ENCODE data around the gene PIGC.
"Not testable (repeated sequence)": the region's sequence is repeated elsewhere in the genome, so short reads cannot be mapped to it uniquely, and the experiment has no call there.

The PIGC gene

GRCh38 chr1:172465617-172466016, 21.7 kb upstream of the PIGC start:
- no peak for DNase-seq

- DNase-seq: no peak
These were observed 17.0 kb upstream of the PIGC start for GRCh38 chr1:172460887-172461315.

GRCh38 chr1:172460177-172460576, 16.3 kb upstream of the PIGC start:
- no peak for DNase-seq

DNA sequence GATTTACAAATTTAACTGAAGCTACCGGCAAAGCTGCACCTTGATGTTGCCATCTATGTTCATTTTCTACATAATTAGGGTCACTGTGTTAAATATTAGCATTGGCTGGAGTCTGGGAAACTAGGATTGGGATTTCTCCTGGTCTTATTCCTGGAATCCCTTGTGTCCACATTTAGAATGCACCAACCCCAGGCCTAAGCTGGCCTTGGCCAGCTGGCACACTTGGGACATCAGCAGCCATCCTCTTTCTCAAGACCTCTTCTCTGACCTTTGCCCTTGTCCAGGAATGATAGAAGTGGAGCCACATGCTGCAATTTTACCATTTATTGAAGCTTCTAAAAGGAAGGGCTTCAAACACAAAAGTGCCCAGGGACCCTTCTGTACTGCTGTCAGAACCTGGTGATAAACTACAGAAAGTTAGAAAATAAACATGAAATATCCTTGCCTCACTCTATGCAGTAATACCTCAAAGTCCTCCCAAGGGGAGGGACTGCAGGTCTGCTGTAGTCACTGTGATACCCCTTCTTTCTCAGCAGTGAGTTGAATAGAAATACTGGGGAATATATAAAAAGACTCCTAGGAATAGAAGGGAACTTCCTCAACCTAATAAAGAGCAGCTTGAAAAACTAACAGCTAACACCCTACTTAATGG, 13.7 kb upstream of the PIGC start:
- DNase-seq: no peak

DNA sequence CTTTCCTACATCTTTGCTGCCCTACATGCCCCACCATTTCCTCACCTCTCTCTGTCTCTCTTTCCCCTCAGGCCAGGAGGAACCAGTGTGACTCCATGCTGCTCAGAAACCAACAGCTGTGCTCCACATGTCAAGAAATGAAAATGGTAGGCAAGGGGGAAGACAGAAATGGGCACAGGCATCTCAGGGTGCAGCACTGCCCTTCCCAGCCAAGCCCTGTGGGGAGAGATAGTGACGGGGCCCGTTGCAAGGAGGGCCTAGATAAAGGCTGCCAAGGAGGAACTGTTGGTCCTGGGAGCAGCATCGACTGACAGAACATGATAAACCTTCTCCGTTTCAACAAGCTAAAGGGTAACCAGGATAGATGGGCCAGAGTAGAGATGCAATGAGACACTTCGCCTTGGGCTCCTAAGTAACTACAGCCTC, 12.5 kb upstream of the PIGC start:
- DNase-seq: no peak

- no peak for DNase-seq
These were observed 11.6 kb upstream of the PIGC start for GRCh38 chr1:172455451-172455850.

DNA sequence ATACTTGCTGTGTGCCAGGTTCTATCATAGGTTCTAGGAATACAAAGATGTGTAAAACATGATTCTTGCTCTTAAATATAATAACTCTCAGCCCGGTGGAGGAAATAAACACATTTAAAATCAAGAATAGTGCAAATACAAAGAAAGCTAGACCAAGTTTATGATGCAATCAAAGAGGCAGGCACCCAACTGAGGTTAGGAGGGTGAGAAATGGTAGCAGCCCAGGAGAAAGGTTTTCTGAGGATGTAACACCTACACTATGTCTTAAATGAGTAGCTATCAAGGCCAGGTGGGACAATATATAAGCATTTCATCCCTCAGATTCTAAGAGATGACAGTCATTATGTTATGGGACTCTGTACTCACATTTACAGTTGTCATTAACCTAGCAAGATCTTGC, 9.7 kb upstream of the PIGC start:
- DNase-seq: no peak

DNA sequence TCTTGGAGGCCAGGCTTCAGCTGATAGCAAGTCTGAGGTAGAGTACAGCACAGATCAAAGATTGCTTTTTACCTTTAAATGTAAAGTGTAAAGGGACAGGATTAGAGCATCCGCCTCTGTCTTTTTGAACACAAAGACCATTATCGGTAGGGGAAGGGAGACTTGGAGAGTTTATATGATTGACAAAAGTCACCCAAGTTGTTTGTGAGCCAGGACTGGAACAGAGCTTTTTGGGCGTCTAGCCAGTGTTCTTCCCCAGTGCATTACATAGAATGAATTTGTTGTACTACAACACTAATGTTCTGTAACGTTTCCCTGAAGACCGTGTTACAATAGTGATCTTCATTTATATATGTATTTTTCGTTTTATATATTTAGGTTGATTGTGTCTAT, 9.3 kb upstream of the PIGC start:
- no peak for DNase-seq

GRCh38 chr1:172452536-172453152, 8.8 kb upstream of the PIGC start:
- DNase-seq: no peak

GRCh38 chr1:172451002-172451443, 7.2 kb upstream of the PIGC start:
- DNase-seq: no peak

DNA sequence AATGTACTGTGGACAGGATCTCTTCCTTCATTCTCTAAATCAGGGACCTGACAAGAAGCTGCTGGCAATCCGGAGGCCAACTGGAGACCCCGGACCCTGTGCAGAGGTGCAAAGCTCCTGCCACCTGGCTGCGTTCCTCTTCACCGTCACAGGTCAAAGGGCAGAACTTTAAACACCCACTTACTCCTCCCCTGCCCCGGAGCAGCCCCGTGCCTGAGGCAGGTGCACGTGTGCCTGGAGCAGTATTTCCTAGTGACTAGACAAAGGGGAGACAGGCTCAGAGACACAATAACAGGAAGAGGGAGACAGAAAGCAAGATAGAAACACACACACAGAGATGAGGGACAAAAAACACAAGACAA, 6.6 kb upstream of the PIGC start:
- no peak for DNase-seq

GRCh38 chr1:172449585-172450523, 6.0 kb upstream of the PIGC start:
- peak; percentile 47 to 57 for DNase-seq

- peak in 1 of 2 experiments; percentile 32 for DNase-seq
These were observed 5.2 kb upstream of the PIGC start for GRCh38 chr1:172448995-172449584.

- DNase-seq: no peak
These were observed 3.8 kb upstream of the PIGC start for GRCh38 chr1:172447641-172448040.

DNA sequence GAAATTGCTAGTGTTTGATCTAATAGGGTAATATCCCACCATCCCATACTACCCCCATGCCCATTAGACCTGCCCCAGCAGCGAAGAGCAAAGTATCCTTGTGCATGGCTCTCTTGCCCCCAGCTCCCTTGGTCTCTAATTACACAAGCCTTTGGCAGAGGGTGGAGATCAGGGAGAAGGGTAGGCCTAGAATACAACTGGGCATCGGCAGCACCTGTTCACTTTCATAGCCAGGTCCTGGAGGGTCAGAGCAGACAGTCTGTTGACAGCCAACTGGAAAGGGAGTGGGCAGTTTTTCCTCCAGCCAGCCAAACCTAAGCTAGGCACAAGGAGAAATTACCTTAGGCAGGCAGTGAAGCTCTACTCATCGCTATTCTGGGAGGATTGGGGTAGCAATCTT, 2.7 kb upstream of the PIGC start:
- DNase-seq: no peak

- no peak for DNase-seq
These were observed 865 bp downstream of the PIGC start for GRCh38 chr1:172442843-172443565.

DNA sequence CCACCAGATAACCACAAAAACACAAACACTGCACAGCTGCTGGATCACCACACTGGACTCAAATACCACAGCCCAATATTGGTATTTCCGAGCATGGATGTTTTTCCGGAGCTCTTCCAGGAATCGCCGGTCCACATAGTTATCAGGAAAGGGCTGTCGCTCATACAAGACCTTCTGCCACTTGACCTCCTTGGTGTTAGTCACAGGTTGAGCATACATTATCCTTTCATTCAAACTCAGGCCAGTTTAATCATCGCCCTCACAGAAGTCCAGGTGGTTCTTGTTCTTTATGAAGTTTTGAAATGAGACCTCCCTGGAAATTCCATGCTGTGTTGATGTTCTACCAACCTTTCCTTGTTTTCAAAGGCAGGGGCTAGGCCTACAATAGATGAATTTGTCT, 1.5 kb downstream of the PIGC start:
- DNase-seq: no peak

DNA sequence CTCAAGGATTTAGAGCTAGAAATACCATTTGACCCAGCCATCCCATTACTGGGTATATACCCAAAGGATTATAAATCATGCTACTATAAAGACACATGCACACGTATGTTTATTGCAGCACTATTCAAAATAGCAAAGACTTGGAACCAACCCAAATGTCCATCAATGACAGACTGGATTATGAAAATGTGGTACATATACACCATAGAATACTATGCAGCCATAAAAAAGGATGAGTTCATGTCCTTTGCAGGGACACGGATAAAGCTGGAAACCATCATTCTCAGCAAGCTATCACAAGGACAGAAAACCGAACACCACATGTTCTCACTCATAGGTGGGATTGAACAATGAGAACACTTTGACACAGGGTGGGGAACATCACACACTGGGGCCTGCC, 6.7 kb downstream of the PIGC start:
- DNase-seq: not testable (repeated sequence)

- DNase-seq: peak in 1 of 2 experiments; percentile 28
These were observed 12.1 kb downstream of the PIGC start for GRCh38 chr1:172431721-172432192.

- no peak for DNase-seq
These were observed 12.7 kb downstream of the PIGC start for GRCh38 chr1:172431204-172431603.

DNA sequence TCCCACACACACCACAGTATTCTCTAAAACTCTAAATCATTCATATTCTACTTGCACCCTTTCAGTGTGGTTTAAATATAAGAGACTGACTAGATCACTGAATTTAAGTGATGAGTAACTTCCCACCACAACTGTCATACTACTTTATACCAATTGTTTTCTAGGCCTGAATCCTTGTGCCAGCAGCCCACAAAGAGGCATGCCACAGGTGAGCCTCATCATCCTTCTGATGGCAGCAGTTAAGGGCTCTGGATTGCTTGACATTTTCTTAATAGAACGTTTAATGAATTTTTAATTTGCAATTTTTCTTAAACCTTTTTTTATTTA, 13.8 kb downstream of the PIGC start:
- no peak for DNase-seq

DNA sequence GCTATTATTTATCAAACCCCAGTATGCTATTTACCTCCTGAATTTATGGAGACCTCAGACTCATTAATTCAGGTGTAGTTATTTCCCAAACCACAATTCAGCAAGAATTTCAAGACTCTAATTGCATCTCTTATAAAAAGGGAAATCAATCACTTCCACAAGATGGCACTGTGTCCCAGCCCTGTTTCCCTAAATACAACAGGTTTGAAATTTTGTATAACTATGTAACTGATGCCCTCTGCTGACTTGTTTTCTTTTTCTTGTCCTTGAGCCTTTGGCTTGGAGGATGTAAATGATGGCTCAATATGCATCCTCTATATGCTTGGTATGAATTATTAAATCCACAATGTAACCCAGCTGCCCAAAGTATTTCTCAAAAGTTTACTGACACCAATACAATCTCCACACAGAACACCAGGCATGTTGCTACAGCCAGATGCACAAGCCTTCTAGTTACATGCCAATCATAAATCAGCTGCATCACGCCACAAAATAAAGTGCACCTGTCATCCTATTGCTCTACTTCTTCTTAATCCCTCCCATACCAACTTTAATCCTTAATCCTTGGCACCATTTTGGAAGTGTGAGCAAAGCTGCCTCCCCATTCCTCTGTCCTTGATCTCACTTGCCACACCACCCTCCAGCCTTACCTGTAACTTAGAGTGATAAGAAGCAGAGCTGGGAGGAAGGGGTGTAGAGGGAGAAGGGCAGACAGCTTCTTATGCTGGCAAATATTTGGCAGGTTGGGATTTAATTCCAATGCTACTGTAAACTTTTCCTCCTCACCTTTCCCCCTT, 14.3 kb downstream of the PIGC start:
- DNase-seq: no peak

Measured in activated T-cell treated with anti-CD3 and anti-CD28 coated beads, Interleukin-2, amount 50 U/mL, for 48 hours (primary cell).